Measurements from ENCODE around the gene GLRX2.

DNA sequence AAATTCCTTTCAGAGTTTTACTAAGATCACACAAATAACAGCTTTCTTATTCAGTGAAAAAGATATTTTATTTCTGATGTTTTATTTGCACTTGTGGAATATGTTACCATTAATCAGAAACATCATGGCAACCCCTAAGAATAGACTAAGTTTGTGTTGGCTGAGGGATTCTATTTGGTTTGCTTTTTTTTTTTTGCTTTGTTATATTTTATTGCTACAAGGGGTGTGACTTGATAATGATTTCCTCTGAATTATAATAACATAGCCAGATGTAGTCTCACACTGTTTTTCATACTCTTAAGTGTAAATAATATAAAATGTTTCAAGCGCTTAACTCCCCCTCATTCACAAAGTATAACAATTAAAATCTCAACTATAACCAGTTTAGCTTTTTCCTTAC, 20.0 kb downstream of the GLRX2 start:
- TF ChIP-seq CTCF (IDR thresholded peaks at IDR 0.05) (no peak), POLR2AphosphoS5 (IDR thresholded peaks at IDR 0.05; ENCODE audit: insufficient read depth in 1 of 2, low read depth in 1 of 2) (no peak), POLR2A (IDR thresholded peaks at IDR 0.05) (no peak)

Measured in vagina (tissue), 2 donors.